NCI-H2107 treated with DMSO at 0.1 percent for 48 hours (cell line): Measurements from ENCODE around the gene RIPK1.

ENCODE experiments used
- DNase-seq: peaks from one replicate; lab custom pipeline; 2025; ENCODE audit not compliant: unreplicated experiment; lab: John Stamatoyannopoulos, UW

Gene RIPK1

DNA sequence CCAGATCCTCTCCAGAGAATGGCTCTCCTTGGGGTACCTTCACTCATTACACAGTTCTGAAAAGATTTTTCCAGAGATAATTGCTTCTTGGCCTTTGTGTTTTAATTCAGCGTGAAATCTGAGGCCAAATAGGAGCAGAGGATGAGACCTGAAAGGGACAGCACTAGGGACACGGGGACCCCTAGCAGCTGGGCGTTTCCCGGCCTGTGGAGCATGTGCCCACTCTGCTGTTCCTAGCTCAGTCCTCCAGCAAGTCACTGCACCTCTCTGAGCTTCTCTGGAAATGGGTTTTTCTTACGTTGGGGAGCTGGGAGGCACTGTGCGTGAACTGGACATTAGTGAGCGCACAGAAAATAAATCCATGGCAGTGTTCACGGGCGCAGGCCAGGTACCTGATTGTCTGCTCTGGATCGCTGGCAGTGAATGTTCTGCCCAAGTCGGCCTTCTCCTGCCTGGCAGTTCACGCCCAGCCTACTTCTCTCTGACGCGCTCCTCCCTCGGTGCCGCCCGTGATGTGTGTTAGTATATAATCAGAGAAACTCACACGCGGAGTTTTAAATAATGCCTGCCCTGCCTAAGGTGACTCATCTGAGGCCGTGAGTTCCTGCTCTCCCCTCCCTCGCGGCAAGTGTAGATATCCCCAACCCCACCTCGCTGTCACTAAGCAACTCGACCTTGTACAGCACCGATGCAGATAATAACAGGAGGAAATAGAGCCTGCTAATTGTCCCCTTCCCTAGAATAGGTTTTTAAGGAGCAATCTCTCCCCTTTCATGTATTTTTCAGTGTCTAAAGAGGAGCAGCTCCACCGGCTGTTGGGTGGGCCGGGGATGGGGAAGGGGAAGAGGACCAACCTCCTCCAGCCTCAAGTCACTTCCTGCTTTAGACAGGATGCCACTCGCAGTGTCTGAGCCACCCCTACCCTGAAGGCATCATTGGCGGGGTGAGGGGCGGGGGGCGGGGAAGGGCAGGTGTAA is 91.8 kb downstream of the RIPK1 start:
- no peak for DNase-seq

DNA sequence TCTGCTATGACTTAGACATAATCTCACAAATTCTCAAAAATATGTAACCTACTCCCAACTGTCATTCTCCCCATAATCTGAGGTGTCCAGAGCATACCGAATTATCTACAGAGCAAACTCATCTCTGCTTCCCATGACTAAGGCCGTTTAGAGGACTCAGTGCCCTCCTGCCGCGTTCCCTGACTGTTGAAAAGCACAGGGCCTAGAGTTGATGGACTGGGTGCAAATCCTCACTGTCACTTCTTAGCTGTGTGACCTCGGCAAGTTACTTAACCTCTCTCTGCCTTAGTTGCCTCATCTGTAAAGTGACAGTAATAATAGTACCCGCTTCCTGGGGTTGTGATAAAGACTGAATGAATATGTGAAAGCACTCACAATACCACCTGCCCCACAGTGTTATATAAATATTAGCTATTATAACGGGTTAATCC is 93.8 kb downstream of the RIPK1 start:
- no peak for DNase-seq

DNA sequence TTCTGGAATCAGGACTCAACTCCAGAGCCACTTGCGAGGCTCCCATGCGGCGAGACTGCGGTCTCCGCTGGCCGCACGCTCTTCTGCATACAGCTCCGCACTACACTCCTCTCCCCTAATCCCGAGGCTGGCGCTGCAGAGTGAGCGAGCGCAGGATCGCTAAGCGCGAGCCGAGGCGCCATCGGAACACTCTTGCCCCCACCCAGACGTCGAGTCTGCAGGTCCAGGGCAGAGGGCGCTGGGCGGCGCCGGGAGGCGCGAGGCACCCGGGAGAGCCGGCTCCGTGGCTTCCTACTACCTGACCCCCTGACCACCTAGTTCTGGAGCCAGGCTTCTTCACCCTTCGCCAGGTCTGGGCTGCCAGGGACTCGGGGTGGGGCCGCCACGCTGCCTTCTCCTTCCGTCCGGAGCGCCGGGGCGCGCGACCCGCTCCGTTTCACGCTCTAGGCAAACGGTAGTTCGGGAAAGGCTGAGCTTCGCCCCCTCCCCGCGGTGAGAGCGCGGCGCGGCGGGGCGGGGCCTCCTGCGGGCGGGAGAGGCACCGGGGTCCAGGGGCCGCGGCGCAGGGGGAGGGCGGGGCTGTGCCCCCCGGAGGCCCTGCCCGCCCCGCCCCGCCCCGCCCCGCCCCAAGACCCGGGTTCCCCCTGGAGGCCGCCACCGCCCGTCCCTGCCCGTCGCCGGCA is 94.4 kb downstream of the RIPK1 start:
- peak; percentile 63 for DNase-seq

DNA sequence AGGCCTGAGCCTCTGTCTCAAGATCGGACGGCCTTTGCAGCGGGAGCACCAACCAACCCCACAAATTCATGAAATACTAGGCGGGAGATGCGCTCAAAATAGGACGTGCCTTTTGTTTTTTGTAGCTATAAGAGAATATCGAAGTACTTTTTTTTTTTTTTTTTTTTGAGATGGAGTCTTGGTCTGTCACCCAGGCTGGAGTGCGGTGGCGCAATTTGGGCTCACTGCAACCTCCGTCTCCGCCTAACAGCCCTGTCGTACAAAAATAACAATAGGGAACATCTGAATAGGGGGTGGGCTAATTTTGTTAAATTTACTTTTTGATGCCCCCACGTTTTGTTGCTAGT is 94.9 kb downstream of the RIPK1 start:
- no peak for DNase-seq

DNA sequence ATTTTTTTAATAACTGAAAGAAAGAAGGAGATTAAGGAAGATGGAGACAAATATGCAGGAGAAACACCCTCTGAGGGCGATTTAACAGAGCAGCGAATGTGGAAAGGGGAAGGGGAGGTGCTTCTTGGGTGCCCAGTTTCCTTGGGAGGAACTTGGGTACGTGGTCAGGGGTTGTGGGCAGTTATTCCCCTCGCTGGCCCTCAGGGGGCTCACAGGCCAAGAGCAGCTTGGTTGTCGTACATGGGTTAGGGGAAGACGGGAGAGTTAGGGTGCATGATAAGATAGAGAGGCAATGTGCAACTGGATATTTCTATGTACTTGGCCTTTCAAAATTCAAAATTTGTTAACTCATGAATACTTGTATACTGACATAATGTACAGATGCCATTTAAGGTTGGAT is 96.1 kb downstream of the RIPK1 start:
- DNase-seq, result no peak
